Ovary (tissue), 3 donors: ENCODE data around the gene PRKG1.

Source experiments
- CTCF ChIP-seq, 3 donors: fragments of 450-650 bp in 2 of 3; fragments of 200-600 bp in 1 of 3; IDR thresholded peaks; one replicate each; pipeline versions ENCODE4 v1.5.1 to v1.8.0; 2016 to 2022; ENCODE audit warnings: antibody characterized with exemption in 3 of 3, mild to moderate bottlenecking in 1 of 3
- POLR2A ChIP-seq: fragments of 450-650 bp; IDR thresholded peaks from one replicate; pipeline ENCODE4 v1.6.1; 2017; ENCODE audit warnings: antibody characterized with exemption, mild to moderate bottlenecking, moderate library complexity
- donor health status: DM: no; HTN: no; CAD: no.

GRCh38 chr10:52100011-52100547 is 1025.8 kb downstream of the PRKG1 start:
- no peak for TF ChIP-seq POLR2A
- TF ChIP-seq CTCF (IDR thresholded peaks at IDR 0.05), result no peak
